ENCODE results near the gene FOXN3. TPM values are rescaled to one million over a fixed set of nuclear protein-coding genes. Genes with fewer than 3 reads are reported as not detected.

Gene FOXN3
- total RNA-seq, 6 experiments from 2014 or later, result 41.5 to 74.2 (median 55.8) TPM

DNA sequence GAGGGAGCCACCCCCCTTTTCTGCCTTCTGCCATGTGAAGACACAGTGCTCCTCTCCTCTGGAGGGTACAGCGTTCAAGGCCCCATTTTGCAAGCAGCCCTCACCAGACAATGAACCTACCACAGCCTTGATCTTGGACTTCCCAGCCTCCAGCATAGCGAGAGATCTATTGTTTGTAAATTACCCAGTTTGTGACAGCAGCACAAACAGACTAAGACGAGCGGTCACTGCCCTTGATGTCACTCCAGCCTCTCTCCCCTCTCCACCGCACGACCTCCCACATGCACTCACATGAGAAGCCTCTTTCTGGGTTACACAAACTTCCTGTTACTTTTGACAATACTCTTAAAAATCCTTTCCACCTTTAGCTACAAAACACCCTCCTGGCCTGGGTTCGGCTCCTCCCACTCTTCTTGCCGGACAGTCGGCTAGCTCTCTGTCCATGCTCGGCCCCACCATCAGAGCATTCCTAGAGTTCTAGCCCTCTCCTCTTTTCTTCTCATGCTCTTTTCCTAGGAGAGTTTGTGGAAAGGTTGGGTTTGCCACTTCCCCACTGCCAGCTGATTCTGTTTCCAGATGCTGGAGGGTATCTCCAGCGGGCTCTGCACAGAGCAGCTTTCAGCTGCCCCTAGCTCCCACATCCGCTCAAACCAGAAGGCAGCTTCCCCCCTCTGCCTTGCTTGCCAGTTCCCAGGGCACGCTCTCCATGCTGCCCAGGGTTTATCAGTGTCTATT is 124.3 kb downstream of the FOXN3 start:
- 65% methylated on average over 13 of the region's 13 CpGs for WGBS (ENCODE audit: insufficient coverage, low coverage, low lambda C conversion rate, missing lambda C conversion rate)
- intact Hi-C loops (cut with DNase I), result no loop called here
- H3K36me3 ChIP-seq, result no peaks in the 10 kb centered on the region
- H3K27ac ChIP-seq, result no peak overlapping the region
- TF ChIP-seq, protein P1, sequence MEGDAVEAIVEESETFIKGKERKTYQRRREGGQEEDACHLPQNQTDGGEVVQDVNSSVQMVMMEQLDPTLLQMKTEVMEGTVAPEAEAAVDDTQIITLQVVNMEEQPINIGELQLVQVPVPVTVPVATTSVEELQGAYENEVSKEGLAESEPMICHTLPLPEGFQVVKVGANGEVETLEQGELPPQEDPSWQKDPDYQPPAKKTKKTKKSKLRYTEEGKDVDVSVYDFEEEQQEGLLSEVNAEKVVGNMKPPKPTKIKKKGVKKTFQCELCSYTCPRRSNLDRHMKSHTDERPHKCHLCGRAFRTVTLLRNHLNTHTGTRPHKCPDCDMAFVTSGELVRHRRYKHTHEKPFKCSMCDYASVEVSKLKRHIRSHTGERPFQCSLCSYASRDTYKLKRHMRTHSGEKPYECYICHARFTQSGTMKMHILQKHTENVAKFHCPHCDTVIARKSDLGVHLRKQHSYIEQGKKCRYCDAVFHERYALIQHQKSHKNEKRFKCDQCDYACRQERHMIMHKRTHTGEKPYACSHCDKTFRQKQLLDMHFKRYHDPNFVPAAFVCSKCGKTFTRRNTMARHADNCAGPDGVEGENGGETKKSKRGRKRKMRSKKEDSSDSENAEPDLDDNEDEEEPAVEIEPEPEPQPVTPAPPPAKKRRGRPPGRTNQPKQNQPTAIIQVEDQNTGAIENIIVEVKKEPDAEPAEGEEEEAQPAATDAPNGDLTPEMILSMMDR (IDR thresholded peaks at IDR 0.05), result no peak
- no peak for TF ChIP-seq POLR2A (IDR thresholded peaks at IDR 0.05)
- peak in 1 of 3 donors; percentile 36 for DNase-seq
- peaks cover 0 to 15% (median 6%) of the 10 kb centered on the region in 4 donors for H3K4me1 ChIP-seq
- H3K9me3 ChIP-seq, result no peaks in the 10 kb centered on the region
- no peaks in the 10 kb centered on the region for H3K27me3 ChIP-seq
- H3K4me3 ChIP-seq, result no peak overlapping the region
- ATAC-seq, result peak in 1 of 4 donors; percentile 33

DNA sequence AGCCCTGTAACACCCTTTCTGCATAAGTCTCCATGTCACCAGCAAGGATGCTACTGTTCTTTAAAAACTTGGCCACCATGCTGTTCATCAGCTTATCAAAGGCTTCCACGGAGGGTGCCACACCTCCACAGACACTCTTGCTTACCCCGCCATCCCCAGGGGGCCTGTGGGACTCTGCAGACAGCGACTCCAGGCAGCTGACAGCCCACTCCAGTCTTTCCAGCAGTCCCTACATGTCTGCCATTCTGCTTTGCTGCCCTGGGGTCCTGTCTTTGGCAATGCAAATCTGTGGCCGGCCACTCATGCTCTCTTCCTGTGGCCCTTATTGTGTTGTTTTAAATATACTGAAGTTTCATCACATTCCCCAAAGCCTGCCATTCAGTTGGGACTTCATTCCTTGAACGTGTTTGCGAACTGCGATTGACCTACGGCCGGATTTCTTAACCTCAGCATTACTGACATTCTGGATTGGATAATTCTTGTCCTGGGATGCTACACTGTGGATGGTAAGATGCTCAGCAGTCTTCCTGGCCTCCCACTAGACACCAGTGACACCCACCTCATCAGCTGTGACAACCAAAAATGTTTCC is 125.6 kb downstream of the FOXN3 start:
- DNase-seq (no peak), ATAC-seq (peak in 1 of 4 donors; percentile 14)
- Histone ChIP-seq H3K36me3 (no peaks in the 10 kb centered on the region), H3K9me3 (no peaks in the 10 kb centered on the region), H3K4me3 (no peak overlapping the region), H3K27me3 (no peaks in the 10 kb centered on the region), H3K4me1 (peaks cover 0 to 4% (median 1%) of the 10 kb centered on the region in 4 donors), H3K27ac (no peak overlapping the region)
- WGBS (ENCODE audit: insufficient coverage, low coverage, low lambda C conversion rate, missing lambda C conversion rate), result 83% methylated on average over 6 of the region's 9 CpGs
- TF ChIP-seq, protein P1 (IDR thresholded peaks at IDR 0.05), result no peak
- TF ChIP-seq POLR2A (IDR thresholded peaks at IDR 0.05), result no peak
- intact Hi-C loops (cut with DNase I), result no loop called here

DNA sequence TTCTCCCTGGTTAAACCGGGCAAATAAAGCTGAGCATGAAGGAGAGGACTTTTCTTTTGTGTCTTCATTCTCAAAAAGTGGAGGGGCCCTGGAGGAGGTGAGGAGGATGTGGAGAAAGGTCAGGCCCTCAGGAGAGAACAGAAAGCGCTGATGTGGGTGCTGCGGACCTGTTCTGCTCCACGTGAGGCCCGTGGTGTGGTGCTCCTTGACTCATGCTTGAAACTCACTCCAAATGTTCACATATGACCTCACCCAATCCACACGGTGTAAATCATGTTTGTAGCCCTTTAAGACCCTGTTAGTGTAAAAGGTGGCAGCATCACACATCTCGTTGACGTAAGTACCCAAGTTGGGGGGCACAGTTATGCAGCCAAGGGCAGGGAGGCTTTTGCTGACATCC is 126.2 kb downstream of the FOXN3 start:
- WGBS (ENCODE audit: insufficient coverage, low coverage, low lambda C conversion rate, missing lambda C conversion rate), result 100% methylated on average over 1 of the region's 8 CpGs
- intact Hi-C loops (cut with DNase I), result no loop called here
- H3K9me3 ChIP-seq, result no peaks in the 10 kb centered on the region
- H3K27me3 ChIP-seq, result no peaks in the 10 kb centered on the region
- no peak overlapping the region for H3K27ac ChIP-seq
- DNase-seq (no peak), ATAC-seq (no peak)
- H3K4me3 ChIP-seq, result no peak overlapping the region
- H3K4me1 ChIP-seq, result no peaks in the 10 kb centered on the region
- H3K36me3 ChIP-seq, result no peaks in the 10 kb centered on the region
- TF ChIP-seq, protein P1 (IDR thresholded peaks at IDR 0.05), result no peak

DNA sequence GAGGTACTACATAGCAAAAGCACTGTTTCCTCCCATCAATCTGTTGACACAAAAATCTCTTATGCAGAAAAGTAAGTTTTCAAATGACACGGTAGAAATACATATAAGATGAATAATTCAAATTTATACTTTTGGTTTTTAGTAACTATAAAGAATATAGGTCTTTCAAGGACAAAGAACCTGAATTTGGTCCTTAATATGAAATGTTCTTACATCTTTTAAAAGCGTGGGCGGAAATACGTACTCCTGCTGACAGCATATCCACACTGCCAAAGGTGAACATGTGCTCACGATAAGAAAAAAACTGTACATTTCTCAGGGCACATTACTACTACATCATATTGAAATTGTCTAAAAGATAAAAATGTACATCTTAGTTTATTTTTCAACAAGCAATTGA is 127.6 kb downstream of the FOXN3 start:
- no peak overlapping the region for H3K4me3 ChIP-seq
- H3K9me3 ChIP-seq, result no peaks in the 10 kb centered on the region
- 73% methylated on average over 5 of the region's 5 CpGs for WGBS (ENCODE audit: insufficient coverage, low coverage, low lambda C conversion rate, missing lambda C conversion rate)
- intact Hi-C loops (cut with DNase I), result no loop called here
- H3K36me3 ChIP-seq, result no peaks in the 10 kb centered on the region
- no peak overlapping the region for H3K27ac ChIP-seq
- no peaks in the 10 kb centered on the region for H3K4me1 ChIP-seq
- H3K27me3 ChIP-seq, result no peaks in the 10 kb centered on the region
- TF ChIP-seq POLR2A (IDR thresholded peaks at IDR 0.05), result no peak
- TF ChIP-seq, protein P1 (IDR thresholded peaks at IDR 0.05), result no peak
- DNase-seq, result no peak
- ATAC-seq, result no peak
